HepG2 (cell line): Measurements from ENCODE around the gene AADAT. TPM values are rescaled to one million over a fixed set of nuclear protein-coding genes. Genes with fewer than 3 reads are reported as not detected.

Source experiments
- DPF2 ChIP-seq: sonication (generic); formaldehyde crosslinking; IDR thresholded peaks from 2 replicates; pipeline ENCODE4 v1.4.0; 2020; ENCODE audit warnings: mild to moderate bottlenecking, low read depth, missing genetic modification reagents, borderline replicate concordance
- GFI1 ChIP-seq: sonication (generic); formaldehyde crosslinking; IDR thresholded peaks from 2 replicates; pipeline ENCODE4 v1.5.0; 2020; ENCODE audit warnings: missing genetic modification reagents, mild to moderate bottlenecking, borderline replicate concordance
- IRX3 ChIP-seq: sonication (generic); formaldehyde crosslinking; IDR thresholded peaks from 2 replicates; pipeline ENCODE4 v1.8.1; 2023; ENCODE audit warnings: mild to moderate bottlenecking, low read depth, missing genetic modification reagents, borderline replicate concordance
- SP4 ChIP-seq: sonication (generic); formaldehyde crosslinking; IDR thresholded peaks from 2 replicates; pipeline ENCODE4 v1.8.1; 2023; ENCODE audit warnings: mild to moderate bottlenecking, missing genetic modification reagents
- STAT5B ChIP-seq: sonication (generic); formaldehyde crosslinking; IDR thresholded peaks from 2 replicates; pipeline ENCODE4 v1.4.0; 2020; ENCODE audit warnings: missing genetic modification reagents
- ZKSCAN1 ChIP-seq: fragments of 150-350 bp; IDR thresholded peaks from 2 replicates; pipeline ENCODE4 v1.6.1; 2014; ENCODE audit warnings: low read length
- ZNF329 ChIP-seq: sonication (generic); formaldehyde crosslinking; IDR thresholded peaks from 2 replicates; pipeline ENCODE4 v1.9.0; 2021; ENCODE audit warnings: low read depth, mild to moderate bottlenecking, missing genetic modification reagents
- ZNF776 ChIP-seq: sonication (generic); formaldehyde crosslinking; IDR thresholded peaks from 2 replicates; pipeline ENCODE4 v1.4.0; 2020; ENCODE audit warnings: mild to moderate bottlenecking, missing genetic modification reagents
- polyA plus RNA-seq, 8 experiments: library from polyadenylated mRNA; depleted of rRNA in 3 of 8; stranded (reverse) in 7 of 8; unstranded in 1 of 8; fragments of >200 nt; fragmentation: Illumina TruSeq in 4 of 8; extraction: Trizol in 4 of 8; gene quantifications; 2 replicates each; pipeline versions ENCODE4 v1.2.1 to v1.2.3, GENCODE V29; 2011 to 2016; ENCODE audit warnings: low read depth in 4 of 8, missing spikeins in 1 of 8, mixed read lengths in 1 of 8; ENCODE audit not compliant: insufficient read depth in 1 of 8
- total RNA-seq, 5 experiments: library from RNA; depleted of rRNA; stranded (reverse); fragments of >200 nt; fragmentation: Illumina TruSeq; extraction: Trizol; gene quantifications; 2 replicates each; pipeline ENCODE4 v1.2.3, GENCODE V29; 2016; ENCODE audit warnings: low read depth in 1 of 5
- TF ChIP-seq, protein P1 (sequence below): sonication (generic); formaldehyde crosslinking; IDR thresholded peaks from 2 replicates; pipeline ENCODE4 v1.4.0; 2020; ENCODE audit warnings: mild to moderate bottlenecking, missing genetic modification reagents
- TF ChIP-seq, protein P2 (sequence below): IDR thresholded peaks from 2 replicates; pipeline ENCODE4 v1.4.0; 2020; ENCODE audit warnings: mild to moderate bottlenecking, missing genetic modification reagents
- TF ChIP-seq, protein P3 (sequence below): IDR thresholded peaks from 2 replicates; pipeline ENCODE4 v1.6.1; 2016; ENCODE audit warnings: mild to moderate bottlenecking
- TF ChIP-seq, protein P4 (sequence below): sonication (generic); formaldehyde crosslinking; IDR thresholded peaks from 2 replicates; pipeline ENCODE4 v1.4.0; 2020; ENCODE audit warnings: mild to moderate bottlenecking, low read depth, missing genetic modification reagents

Gene AADAT
- total and polyA plus RNA-seq, 2 of the 13 experiments (the other 11 are each of a cell fraction or from before 2014, with no cell fraction given) = 6.1 to 9.1 TPM

DNA sequence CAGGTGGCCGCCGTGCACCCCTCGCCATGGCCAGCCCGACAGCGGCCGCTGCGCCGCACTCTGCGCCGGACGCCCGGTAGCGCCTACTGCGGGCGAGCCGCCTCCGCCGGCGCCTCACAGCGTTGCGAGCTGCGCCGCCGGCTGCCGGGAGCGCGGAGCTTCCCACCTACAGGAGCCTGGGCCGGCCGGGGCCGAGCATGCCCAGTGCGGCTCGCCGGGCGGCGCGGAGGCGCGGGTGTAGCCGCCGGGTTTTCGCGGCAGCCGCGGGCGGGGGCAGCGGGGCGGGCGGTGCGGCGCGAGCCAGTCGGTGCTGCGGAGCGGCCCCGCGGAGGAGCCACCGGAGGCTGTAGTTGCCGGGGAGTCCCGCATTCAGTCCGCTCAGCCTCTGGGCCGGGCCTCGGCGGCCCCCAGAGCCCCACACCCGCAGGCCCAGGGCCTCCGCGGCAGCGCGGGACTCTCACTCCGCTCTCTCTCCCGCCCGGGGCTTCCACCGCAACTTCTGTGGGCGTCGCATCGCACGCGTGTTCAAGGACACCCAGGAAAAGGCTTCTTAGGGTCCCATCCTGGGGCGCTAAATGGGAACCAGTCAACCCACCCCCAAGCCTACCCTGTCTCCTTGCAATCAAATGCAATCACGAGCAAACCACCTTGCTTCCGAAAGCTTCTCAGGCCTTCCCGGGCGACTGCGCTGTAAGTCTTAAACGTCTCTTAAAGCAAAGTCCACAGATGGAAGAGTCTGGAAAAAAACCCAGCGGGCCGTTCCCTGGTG is 63.3 kb downstream of the AADAT start, which contains the start of gene MFAP3L (continued):
- TF ChIP-seq, protein P1, sequence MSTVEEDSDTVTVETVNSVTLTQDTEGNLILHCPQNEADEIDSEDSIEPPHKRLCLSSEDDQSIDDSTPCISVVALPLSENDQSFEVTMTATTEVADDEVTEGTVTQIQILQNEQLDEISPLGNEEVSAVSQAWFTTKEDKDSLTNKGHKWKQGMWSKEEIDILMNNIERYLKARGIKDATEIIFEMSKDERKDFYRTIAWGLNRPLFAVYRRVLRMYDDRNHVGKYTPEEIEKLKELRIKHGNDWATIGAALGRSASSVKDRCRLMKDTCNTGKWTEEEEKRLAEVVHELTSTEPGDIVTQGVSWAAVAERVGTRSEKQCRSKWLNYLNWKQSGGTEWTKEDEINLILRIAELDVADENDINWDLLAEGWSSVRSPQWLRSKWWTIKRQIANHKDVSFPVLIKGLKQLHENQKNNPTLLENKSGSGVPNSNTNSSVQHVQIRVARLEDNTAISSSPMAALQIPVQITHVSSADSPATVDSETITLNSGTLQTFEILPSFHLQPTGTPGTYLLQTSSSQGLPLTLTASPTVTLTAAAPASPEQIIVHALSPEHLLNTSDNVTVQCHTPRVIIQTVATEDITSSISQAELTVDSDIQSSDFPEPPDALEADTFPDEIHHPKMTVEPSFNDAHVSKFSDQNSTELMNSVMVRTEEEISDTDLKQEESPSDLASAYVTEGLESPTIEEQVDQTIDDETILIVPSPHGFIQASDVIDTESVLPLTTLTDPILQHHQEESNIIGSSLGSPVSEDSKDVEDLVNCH = no peak
- TF ChIP-seq, protein P2, sequence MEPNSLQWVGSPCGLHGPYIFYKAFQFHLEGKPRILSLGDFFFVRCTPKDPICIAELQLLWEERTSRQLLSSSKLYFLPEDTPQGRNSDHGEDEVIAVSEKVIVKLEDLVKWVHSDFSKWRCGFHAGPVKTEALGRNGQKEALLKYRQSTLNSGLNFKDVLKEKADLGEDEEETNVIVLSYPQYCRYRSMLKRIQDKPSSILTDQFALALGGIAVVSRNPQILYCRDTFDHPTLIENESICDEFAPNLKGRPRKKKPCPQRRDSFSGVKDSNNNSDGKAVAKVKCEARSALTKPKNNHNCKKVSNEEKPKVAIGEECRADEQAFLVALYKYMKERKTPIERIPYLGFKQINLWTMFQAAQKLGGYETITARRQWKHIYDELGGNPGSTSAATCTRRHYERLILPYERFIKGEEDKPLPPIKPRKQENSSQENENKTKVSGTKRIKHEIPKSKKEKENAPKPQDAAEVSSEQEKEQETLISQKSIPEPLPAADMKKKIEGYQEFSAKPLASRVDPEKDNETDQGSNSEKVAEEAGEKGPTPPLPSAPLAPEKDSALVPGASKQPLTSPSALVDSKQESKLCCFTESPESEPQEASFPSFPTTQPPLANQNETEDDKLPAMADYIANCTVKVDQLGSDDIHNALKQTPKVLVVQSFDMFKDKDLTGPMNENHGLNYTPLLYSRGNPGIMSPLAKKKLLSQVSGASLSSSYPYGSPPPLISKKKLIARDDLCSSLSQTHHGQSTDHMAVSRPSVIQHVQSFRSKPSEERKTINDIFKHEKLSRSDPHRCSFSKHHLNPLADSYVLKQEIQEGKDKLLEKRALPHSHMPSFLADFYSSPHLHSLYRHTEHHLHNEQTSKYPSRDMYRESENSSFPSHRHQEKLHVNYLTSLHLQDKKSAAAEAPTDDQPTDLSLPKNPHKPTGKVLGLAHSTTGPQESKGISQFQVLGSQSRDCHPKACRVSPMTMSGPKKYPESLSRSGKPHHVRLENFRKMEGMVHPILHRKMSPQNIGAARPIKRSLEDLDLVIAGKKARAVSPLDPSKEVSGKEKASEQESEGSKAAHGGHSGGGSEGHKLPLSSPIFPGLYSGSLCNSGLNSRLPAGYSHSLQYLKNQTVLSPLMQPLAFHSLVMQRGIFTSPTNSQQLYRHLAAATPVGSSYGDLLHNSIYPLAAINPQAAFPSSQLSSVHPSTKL (CRISPR knock-in tag) = no peak
- no peak for TF ChIP-seq ZNF329 (CRISPR knock-in tag)
- TF ChIP-seq STAT5B (CRISPR knock-in tag) = no peak
- TF ChIP-seq GFI1 (CRISPR knock-in tag) = no peak; the same call in 1 of the 2 replicates
- TF ChIP-seq, protein P3, sequence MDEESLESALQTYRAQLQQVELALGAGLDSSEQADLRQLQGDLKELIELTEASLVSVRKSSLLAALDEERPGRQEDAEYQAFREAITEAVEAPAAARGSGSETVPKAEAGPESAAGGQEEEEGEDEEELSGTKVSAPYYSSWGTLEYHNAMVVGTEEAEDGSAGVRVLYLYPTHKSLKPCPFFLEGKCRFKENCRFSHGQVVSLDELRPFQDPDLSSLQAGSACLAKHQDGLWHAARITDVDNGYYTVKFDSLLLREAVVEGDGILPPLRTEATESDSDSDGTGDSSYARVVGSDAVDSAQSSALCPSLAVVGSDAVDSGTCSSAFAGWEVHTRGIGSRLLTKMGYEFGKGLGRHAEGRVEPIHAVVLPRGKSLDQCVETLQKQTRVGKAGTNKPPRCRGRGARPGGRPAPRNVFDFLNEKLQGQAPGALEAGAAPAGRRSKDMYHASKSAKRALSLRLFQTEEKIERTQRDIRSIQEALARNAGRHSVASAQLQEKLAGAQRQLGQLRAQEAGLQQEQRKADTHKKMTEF (CRISPR knock-in tag) = no peak; the same call in 1 of the 2 replicates
- TF ChIP-seq ZNF776 (CRISPR knock-in tag) = no peak
- TF ChIP-seq ZKSCAN1 = no peak
- peak; percentile 69; the same call in 1 of the 2 replicates for TF ChIP-seq IRX3
- TF ChIP-seq, protein P4, sequence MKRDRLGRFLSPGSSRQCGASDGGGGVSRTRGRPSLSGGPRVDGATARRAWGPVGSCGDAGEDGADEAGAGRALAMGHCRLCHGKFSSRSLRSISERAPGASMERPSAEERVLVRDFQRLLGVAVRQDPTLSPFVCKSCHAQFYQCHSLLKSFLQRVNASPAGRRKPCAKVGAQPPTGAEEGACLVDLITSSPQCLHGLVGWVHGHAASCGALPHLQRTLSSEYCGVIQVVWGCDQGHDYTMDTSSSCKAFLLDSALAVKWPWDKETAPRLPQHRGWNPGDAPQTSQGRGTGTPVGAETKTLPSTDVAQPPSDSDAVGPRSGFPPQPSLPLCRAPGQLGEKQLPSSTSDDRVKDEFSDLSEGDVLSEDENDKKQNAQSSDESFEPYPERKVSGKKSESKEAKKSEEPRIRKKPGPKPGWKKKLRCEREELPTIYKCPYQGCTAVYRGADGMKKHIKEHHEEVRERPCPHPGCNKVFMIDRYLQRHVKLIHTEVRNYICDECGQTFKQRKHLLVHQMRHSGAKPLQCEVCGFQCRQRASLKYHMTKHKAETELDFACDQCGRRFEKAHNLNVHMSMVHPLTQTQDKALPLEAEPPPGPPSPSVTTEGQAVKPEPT (CRISPR knock-in tag) = no peak
- peak; percentile 83 for TF ChIP-seq SP4 (CRISPR knock-in tag)
- no peak for TF ChIP-seq DPF2
